Heart left ventricle (tissue), 13 donors: ENCODE data around the gene CELF2.

Experiments
- POLR2A ChIP-seq, 2 donors: fragments of 450-650 bp; IDR thresholded peaks; one replicate each; pipeline ENCODE4 v1.6.1; 2017; ENCODE audit warnings: antibody characterized with exemption in 2 of 2, mild to moderate bottlenecking in 2 of 2, moderate library complexity in 2 of 2
- TF ChIP-seq, protein P1 (sequence below), 12 donors: fragments of 200-600 bp; sonication (generic) in 4 of 12; IDR thresholded peaks; one replicate each; pipeline versions ENCODE4 v1.5.0 to v1.8.0; 2018 to 2022; ENCODE audit warnings: antibody characterized with exemption in 12 of 12, mild to moderate bottlenecking in 5 of 12
- donor health status: ischemic (EF 13 %, LVEDD 7.1; RV severe dilation, severe dysfunction).
- donor health status: DM: no; HTN: yes; CAD: no.
- donor health status: DM: no; HTN: no; CAD: no.
- donor health status: ischemic (EF 25% LVEDD 6.9; RV normal size, moderate dysfunction).
- donor health status: ischemic (EF 25% LVEDD 5.7; RV mildly dilated, moderate dysfunction).
- donor health status: ischemic (EF 35%, LVEDD 5.7; RV mildly dilated, moderate dysfunction).
- donor health status: nonischemic (EF 11% LVEDD 7.7; RV severe dilation, severe dysfunction).
- donor health status: DM: yes; HTN: yes; CAD: no.
- donor health status: PGD.
- donor health status: ischemic (EF 29% LVEDD 5.4; RV normal size, mild dysfunction).
- donor health status: nonischemic (EF 23%, LVEDD 6.1; RV moderate dilation, normal function).

DNA sequence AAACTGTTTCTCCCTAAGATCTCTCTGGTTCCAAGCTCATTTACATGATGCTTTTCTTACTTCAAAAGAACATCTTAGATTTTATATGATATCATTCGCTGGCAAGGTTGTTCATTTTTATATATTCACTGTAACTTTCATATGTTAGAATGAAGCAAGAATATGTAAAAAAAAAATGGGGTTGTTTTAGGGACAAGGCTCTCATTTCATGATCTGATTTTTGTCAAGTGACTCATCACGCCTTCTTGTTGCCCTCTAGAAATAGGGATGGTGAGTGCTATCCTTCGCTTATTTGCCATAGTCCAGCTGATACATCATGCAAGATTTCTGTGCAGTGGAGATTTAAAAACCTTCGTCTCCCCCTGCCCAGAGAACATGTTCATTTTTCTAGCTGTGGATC is 14.0 kb upstream of the CELF2 start:
- TF ChIP-seq, protein P1, sequence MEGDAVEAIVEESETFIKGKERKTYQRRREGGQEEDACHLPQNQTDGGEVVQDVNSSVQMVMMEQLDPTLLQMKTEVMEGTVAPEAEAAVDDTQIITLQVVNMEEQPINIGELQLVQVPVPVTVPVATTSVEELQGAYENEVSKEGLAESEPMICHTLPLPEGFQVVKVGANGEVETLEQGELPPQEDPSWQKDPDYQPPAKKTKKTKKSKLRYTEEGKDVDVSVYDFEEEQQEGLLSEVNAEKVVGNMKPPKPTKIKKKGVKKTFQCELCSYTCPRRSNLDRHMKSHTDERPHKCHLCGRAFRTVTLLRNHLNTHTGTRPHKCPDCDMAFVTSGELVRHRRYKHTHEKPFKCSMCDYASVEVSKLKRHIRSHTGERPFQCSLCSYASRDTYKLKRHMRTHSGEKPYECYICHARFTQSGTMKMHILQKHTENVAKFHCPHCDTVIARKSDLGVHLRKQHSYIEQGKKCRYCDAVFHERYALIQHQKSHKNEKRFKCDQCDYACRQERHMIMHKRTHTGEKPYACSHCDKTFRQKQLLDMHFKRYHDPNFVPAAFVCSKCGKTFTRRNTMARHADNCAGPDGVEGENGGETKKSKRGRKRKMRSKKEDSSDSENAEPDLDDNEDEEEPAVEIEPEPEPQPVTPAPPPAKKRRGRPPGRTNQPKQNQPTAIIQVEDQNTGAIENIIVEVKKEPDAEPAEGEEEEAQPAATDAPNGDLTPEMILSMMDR (IDR thresholded peaks at IDR 0.05): no peak
- TF ChIP-seq POLR2A (IDR thresholded peaks at IDR 0.05): no peak
